ENCODE results near the gene PTCD2.

DNA sequence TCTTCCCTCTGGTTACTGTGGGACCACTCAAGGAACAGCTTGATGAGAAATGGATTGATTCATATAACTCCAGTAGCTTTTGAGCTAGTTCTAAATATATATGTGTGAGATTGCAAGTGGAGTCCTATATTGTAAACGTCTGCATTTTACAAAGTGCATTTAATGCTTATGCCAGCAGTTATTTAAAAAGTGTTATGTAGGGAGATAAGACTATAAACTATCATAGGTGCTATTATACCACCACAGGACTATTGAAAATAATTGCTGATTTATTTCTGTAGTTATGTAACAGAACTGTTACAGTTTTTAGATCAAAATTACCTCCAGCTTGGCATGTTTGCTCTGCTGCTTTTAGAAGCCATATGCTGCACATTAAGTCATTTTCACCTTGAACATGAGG, 36.2 kb downstream of the PTCD2 start:
- TF ChIP-seq, protein P1, sequence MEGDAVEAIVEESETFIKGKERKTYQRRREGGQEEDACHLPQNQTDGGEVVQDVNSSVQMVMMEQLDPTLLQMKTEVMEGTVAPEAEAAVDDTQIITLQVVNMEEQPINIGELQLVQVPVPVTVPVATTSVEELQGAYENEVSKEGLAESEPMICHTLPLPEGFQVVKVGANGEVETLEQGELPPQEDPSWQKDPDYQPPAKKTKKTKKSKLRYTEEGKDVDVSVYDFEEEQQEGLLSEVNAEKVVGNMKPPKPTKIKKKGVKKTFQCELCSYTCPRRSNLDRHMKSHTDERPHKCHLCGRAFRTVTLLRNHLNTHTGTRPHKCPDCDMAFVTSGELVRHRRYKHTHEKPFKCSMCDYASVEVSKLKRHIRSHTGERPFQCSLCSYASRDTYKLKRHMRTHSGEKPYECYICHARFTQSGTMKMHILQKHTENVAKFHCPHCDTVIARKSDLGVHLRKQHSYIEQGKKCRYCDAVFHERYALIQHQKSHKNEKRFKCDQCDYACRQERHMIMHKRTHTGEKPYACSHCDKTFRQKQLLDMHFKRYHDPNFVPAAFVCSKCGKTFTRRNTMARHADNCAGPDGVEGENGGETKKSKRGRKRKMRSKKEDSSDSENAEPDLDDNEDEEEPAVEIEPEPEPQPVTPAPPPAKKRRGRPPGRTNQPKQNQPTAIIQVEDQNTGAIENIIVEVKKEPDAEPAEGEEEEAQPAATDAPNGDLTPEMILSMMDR (IDR thresholded peaks at IDR 0.05; ENCODE audit: extremely low read depth in 1 of 2, insufficient read depth in 1 of 2, low read depth in 1 of 2, low read length in 2 of 2), result no peak
- TF ChIP-seq POLR2A (IDR thresholded peaks at IDR 0.05; ENCODE audit: low read depth, low read length) (no peak), JUN (IDR thresholded peaks at IDR 0.05; ENCODE audit: borderline replicate concordance, insufficient read depth, insufficient read length, low read depth) (no peak), EZH2 (IDR thresholded peaks at IDR 0.05; ENCODE audit: borderline replicate concordance, low read depth, low read length, severe bottlenecking) (no peak), POLR2AphosphoS5 (IDR thresholded peaks at IDR 0.05; ENCODE audit: insufficient read depth, low read depth, low read length) (no peak)
